ENCODE measurements around the gene LSP1.
"Not testable (repeated sequence)": the region's sequence is repeated elsewhere in the genome, so short reads cannot be mapped to it uniquely, and the experiment has no call there.

The LSP1 gene, protein sequence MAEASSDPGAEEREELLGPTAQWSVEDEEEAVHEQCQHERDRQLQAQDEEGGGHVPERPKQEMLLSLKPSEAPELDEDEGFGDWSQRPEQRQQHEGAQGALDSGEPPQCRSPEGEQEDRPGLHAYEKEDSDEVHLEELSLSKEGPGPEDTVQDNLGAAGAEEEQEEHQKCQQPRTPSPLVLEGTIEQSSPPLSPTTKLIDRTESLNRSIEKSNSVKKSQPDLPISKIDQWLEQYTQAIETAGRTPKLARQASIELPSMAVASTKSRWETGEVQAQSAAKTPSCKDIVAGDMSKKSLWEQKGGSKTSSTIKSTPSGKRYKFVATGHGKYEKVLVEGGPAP

DNA sequence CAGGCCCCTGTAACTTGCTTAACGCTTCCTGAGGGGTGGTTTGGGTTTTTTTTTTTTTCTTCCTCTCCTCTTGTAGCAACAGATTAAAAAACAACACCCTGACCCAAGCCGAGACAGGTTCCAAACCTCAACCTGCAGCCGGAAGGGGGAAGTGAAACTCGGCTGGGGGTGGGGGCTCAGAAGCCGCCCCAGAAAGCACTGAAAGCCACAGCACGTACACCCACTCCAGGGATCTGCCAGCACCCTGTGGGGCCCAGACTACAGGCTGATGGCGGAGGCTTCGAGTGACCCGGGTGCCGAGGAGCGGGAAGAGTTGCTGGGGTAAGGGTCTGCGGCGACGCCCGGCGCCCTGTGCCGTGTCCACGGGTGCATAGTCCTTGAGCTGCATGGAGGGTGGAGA is at the start of gene LSP1:
Gene LSP1 (plus strand): TSS at position 208 of the 400 bp plus-strand sequence. CDS start 61 bp downstream, at position 269.
- Histone ChIP-seq H3K27me3 (ENCODE audit: insufficient read depth, low read depth, severe bottlenecking) (peaks cover 100% of the 10 kb centered on the region), H3K36me3 (no peaks in the 10 kb centered on the region), H3K27ac (no peak within 1 kb of the TSS), H3K9me3 (ENCODE audit: severe bottlenecking) (no peaks in the 10 kb centered on the region), H3K4me3 (ENCODE audit: low read depth, low read length) (no peak within 1 kb of the TSS)
- TF ChIP-seq, protein P1, sequence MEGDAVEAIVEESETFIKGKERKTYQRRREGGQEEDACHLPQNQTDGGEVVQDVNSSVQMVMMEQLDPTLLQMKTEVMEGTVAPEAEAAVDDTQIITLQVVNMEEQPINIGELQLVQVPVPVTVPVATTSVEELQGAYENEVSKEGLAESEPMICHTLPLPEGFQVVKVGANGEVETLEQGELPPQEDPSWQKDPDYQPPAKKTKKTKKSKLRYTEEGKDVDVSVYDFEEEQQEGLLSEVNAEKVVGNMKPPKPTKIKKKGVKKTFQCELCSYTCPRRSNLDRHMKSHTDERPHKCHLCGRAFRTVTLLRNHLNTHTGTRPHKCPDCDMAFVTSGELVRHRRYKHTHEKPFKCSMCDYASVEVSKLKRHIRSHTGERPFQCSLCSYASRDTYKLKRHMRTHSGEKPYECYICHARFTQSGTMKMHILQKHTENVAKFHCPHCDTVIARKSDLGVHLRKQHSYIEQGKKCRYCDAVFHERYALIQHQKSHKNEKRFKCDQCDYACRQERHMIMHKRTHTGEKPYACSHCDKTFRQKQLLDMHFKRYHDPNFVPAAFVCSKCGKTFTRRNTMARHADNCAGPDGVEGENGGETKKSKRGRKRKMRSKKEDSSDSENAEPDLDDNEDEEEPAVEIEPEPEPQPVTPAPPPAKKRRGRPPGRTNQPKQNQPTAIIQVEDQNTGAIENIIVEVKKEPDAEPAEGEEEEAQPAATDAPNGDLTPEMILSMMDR (IDR thresholded peaks at IDR 0.05; ENCODE audit: low read depth, low read length), result no peak
- DNase-seq, result no peak

DNA sequence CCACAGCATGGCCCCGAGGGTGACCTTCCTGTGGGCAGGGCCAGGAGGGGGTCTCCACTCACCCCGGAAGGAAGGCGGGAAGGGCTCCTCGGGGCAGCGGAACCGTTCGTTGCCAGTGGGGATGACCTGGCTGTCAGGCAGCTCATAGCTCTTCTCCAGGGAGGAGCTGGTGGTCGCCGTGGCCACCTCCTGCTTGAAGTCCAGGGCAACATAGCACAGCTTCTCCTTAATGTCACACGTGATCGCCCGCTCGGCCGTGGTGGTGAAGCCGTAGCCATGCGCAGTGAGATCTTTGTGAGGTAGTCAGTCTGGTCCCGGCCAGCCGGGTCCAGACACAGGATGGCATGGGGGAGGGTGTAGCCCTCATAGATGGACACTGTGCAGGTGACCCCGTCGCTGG is 49.6 kb upstream of the LSP1 start:
- H3K27ac ChIP-seq, result no peak overlapping the region
- TF ChIP-seq, protein P1 (IDR thresholded peaks at IDR 0.05; ENCODE audit: low read depth, low read length), result no peak
- H3K27me3 ChIP-seq (ENCODE audit: insufficient read depth, low read depth, severe bottlenecking), result peaks cover 87% of the 10 kb centered on the region
- no peaks in the 10 kb centered on the region for H3K9me3 ChIP-seq (ENCODE audit: severe bottlenecking)
- DNase-seq, result no peak
- H3K36me3 ChIP-seq, result no peaks in the 10 kb centered on the region
- H3K4me3 ChIP-seq (ENCODE audit: low read depth, low read length), result no peak overlapping the region

DNA sequence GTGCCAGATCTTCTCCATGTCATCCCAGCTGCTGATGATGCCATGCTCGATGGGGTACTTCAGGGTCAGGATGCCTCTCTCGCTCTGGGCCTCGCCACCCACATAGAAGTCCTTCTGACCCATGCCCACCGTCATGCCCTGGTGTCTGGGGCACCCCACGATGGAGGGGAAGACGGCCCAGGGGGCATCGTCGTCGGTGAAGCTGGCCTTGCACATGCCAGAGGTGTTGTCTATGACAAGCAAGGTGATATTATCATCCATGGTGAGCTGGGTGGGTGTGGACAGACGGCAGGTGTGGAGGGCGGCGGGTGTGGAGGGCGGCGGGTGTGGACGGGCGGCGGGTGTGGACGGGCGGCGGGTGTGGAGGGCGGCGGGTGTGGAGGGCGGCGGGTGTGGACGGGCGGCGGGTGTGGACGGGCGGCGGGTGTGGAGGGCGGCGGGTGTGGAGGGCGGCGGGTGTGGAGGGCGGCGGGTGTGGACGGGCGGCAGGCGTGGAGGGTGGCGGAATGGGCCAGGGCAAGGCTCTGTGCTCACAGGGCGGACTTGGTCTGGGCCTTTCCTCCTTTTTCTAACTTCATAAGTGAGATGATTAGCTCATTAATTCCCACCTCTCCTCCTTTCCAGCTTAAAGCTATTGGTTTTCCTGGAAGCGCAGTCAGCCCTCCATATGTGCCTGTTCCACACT is 48.9 kb upstream of the LSP1 start:
- H3K9me3 ChIP-seq (ENCODE audit: severe bottlenecking); H3K4me3 ChIP-seq (ENCODE audit: low read depth, low read length); H3K36me3 ChIP-seq; H3K27ac ChIP-seq; DNase-seq: not testable (repeated sequence)
- peaks cover 87% of the 10 kb centered on the region for H3K27me3 ChIP-seq (ENCODE audit: insufficient read depth, low read depth, severe bottlenecking)

DNA sequence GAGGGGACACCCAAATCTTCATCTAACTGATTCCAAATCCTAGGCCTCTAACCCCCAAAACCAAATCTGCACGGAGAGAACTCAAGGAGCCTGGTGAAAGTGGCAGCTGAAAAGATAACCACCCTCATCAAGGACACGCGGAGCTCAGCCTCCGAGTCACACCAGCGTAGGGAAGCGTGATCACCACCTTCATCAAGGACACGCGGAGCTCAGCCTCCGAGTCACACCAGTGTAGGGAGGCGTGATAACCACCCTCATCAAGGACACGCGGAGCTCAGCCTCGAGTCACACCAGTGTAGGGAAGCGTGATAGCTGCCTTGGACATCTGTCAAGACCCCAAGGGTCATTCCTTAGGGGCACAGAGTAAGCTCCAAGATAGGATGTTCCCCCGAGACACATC is 47.4 kb upstream of the LSP1 start:
- no peak for DNase-seq
- Histone ChIP-seq H3K27me3 (ENCODE audit: insufficient read depth, low read depth, severe bottlenecking) (peaks cover 91% of the 10 kb centered on the region), H3K36me3 (no peaks in the 10 kb centered on the region), H3K4me3 (ENCODE audit: low read depth, low read length) (no peak overlapping the region), H3K27ac (no peak overlapping the region), H3K9me3 (ENCODE audit: severe bottlenecking) (no peaks in the 10 kb centered on the region)
- TF ChIP-seq, protein P1 (IDR thresholded peaks at IDR 0.05; ENCODE audit: low read depth, low read length), result no peak

DNA sequence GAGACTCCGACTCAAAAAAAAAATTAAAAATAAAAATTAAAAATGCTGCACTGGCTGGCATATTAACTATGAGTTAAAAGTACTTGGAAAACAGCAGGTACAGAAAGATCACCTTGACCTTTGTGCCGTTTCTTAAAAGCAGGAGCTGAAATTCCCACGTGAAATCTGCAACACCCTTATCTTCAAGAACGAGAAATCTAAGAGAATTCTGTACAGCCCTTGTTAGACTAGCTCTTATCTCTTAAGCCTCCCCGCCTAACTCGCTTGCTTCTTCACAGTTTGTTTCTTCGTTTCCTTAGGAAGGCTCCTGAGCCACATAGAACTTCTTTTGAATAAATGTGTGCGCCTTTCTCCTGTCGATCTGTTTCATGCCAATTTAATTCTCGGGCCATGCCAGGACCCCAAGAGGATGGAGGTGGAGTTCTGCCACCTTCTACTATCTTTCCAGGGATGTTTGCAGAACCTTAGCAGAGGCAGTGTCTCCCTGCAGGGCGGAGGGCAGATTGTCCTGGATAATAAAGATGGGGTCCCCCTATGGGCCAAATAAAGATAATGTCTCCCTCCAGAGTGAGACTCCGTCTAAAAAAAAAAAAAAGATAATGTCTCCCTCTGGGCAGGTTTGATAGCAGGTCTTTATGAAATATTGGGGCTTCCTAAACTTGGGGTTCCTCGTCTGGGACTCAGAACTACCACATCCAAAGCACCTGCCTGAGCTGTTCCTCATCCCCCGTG is 45.5 kb upstream of the LSP1 start:
- TF ChIP-seq, protein P1 (IDR thresholded peaks at IDR 0.05; ENCODE audit: low read depth, low read length), result no peak

DNA sequence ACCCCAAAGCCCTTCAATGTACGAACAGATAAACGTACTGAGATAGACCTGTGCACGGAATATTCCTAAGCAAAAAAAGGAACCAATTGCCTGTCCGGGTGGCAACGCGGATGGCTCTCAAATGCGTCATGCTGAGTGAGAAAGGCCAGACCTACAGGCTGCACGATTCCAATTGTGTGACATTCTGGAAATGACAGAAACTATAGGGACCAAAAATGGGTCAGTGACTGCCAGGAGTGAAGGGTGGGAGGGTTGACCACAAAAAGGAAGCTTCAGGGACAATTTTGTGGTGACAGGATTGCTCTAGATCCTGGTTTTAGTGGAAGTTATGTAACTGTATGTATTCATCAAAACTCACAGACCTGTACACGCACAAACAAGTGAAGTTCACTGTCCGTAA is 42.1 kb upstream of the LSP1 start:
- Histone ChIP-seq H3K27me3 (ENCODE audit: insufficient read depth, low read depth, severe bottlenecking) (peaks cover 97% of the 10 kb centered on the region), H3K4me3 (ENCODE audit: low read depth, low read length) (no peak overlapping the region), H3K27ac (no peak overlapping the region), H3K36me3 (no peaks in the 10 kb centered on the region), H3K9me3 (ENCODE audit: severe bottlenecking) (peaks cover 7% of the 10 kb centered on the region)
- no peak for DNase-seq
- TF ChIP-seq, protein P1 (IDR thresholded peaks at IDR 0.05; ENCODE audit: low read depth, low read length), result no peak

More for the DNA sequence above, 45.5 kb upstream of the LSP1 start:
- no peak for DNase-seq
- Histone ChIP-seq H3K9me3 (ENCODE audit: severe bottlenecking) (peaks cover 5% of the 10 kb centered on the region), H3K4me3 (ENCODE audit: low read depth, low read length) (no peak overlapping the region), H3K27ac (no peak overlapping the region), H3K36me3 (no peaks in the 10 kb centered on the region), H3K27me3 (ENCODE audit: insufficient read depth, low read depth, severe bottlenecking) (peaks cover 92% of the 10 kb centered on the region)
